A549 (cell line): ENCODE results near the gene CCDC77.

Experiments used
- CBX8 ChIP-seq: fragments of 200-600 bp; sonication (generic); IDR thresholded peaks from 2 replicates; pipeline ENCODE4 v1.6.1; 2016
- CEBPB ChIP-seq, 2 experiments: fragments of >200 bp in 1 of 2; sonication (Bioruptor Twin) in 1 of 2; formaldehyde crosslinking in 1 of 2; IDR thresholded peaks; 2 replicates each; pipeline ENCODE4 v1.6.1; 2012 to 2016
- CHD2 ChIP-seq: fragments of 150-350 bp; IDR thresholded peaks from 2 replicates; pipeline ENCODE4 v1.6.1; 2014; ENCODE audit warnings: low read length; ENCODE audit not compliant: partially characterized antibody
- FOSL2 ChIP-seq, 2 experiments: fragments of 450-650 bp in 1 of 2; fragments of >200 bp in 1 of 2; sonication (Bioruptor Twin) in 1 of 2; formaldehyde crosslinking; IDR thresholded peaks; 2 replicates each; pipeline versions ENCODE4 v1.5.0 to v1.6.1; 2016 to 2020; ENCODE audit warnings: mild to moderate bottlenecking in 1 of 2, moderate library complexity in 1 of 2
- JUN ChIP-seq, 2 experiments: fragments of >200 bp; sonication (Bioruptor Twin); formaldehyde crosslinking; IDR thresholded peaks; 2 replicates in 1 of 2; 3 replicates in 1 of 2; pipeline ENCODE4 v1.6.1; 2016 to 2017
- MAZ ChIP-seq: fragments of 150-350 bp; IDR thresholded peaks from 2 replicates; pipeline ENCODE4 v1.6.1; 2014; ENCODE audit warnings: antibody characterized with exemption, low read depth, low read length, borderline replicate concordance
- POLR2A ChIP-seq: IDR thresholded peaks from 2 replicates; pipeline ENCODE4 v1.6.1; 2012; ENCODE audit warnings: mild to moderate bottlenecking, low read length
- RCOR1 ChIP-seq: fragments of 150-350 bp; IDR thresholded peaks from 2 replicates; pipeline ENCODE4 v1.6.1; 2014; ENCODE audit warnings: antibody characterized with exemption, low read length, low read depth
- RFX5 ChIP-seq: fragments of 450-650 bp; IDR thresholded peaks from 2 replicates; pipeline ENCODE4 v1.7.1; 2014; ENCODE audit warnings: antibody characterized with exemption, mild to moderate bottlenecking, moderate library complexity
- SREBF2 ChIP-seq: fragments of 450-650 bp; IDR thresholded peaks from 2 replicates; pipeline ENCODE4 v1.6.1; 2014; ENCODE audit warnings: mild to moderate bottlenecking, moderate library complexity
- TF ChIP-seq, protein P1 (sequence below): fragments of 200-600 bp; sonication (generic); IDR thresholded peaks from 2 replicates; pipeline ENCODE4 v1.6.1; 2016; ENCODE audit warnings: antibody characterized with exemption, mild to moderate bottlenecking, moderate library complexity
- TF ChIP-seq, protein P2 (sequence below): fragments of >200 bp; sonication (Bioruptor Twin); formaldehyde crosslinking; IDR thresholded peaks from 3 replicates; pipeline ENCODE4 v1.5.1; 2016
- TF ChIP-seq, protein P3 (sequence below): fragments of >200 bp; sonication (Bioruptor Twin); formaldehyde crosslinking; IDR thresholded peaks from 3 replicates; pipeline ENCODE4 v1.6.1; 2016

DNA sequence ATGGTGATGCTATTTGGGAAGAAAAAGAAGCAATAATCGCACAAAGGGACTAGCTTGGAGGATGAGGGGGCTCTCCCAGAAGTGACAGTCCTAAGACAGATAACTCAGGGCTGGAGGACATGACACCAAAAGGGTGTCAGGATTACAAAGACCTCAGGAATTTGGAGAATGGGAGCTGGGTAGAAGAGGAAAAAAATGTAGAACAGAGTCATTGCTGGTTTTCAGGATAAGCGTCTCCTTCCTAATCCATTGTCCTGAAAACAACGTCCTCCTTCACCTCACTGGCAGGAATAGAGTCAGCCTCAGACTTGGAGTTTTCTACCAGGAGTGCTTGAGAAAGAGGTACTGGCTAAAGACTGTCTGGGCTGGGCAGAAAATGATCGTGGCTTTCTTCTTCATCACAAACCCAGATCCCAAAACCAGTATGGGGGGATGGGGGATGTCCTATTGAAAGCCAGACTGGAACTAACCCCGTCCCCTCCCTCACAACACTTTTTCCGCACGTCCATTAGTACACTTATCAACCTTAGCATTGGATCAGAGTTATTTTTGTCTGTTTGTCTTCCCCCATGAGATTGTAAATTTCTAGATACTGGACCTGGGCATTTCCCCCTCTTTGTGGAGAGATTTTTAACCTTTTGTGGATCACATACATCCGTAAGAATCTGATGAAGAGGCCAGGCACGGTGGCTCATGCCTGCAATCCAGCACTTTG is 72.6 kb downstream of the CCDC77 start:
- TF ChIP-seq, protein P1, sequence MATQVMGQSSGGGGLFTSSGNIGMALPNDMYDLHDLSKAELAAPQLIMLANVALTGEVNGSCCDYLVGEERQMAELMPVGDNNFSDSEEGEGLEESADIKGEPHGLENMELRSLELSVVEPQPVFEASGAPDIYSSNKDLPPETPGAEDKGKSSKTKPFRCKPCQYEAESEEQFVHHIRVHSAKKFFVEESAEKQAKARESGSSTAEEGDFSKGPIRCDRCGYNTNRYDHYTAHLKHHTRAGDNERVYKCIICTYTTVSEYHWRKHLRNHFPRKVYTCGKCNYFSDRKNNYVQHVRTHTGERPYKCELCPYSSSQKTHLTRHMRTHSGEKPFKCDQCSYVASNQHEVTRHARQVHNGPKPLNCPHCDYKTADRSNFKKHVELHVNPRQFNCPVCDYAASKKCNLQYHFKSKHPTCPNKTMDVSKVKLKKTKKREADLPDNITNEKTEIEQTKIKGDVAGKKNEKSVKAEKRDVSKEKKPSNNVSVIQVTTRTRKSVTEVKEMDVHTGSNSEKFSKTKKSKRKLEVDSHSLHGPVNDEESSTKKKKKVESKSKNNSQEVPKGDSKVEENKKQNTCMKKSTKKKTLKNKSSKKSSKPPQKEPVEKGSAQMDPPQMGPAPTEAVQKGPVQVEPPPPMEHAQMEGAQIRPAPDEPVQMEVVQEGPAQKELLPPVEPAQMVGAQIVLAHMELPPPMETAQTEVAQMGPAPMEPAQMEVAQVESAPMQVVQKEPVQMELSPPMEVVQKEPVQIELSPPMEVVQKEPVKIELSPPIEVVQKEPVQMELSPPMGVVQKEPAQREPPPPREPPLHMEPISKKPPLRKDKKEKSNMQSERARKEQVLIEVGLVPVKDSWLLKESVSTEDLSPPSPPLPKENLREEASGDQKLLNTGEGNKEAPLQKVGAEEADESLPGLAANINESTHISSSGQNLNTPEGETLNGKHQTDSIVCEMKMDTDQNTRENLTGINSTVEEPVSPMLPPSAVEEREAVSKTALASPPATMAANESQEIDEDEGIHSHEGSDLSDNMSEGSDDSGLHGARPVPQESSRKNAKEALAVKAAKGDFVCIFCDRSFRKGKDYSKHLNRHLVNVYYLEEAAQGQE: no peak
- TF ChIP-seq, protein P2, sequence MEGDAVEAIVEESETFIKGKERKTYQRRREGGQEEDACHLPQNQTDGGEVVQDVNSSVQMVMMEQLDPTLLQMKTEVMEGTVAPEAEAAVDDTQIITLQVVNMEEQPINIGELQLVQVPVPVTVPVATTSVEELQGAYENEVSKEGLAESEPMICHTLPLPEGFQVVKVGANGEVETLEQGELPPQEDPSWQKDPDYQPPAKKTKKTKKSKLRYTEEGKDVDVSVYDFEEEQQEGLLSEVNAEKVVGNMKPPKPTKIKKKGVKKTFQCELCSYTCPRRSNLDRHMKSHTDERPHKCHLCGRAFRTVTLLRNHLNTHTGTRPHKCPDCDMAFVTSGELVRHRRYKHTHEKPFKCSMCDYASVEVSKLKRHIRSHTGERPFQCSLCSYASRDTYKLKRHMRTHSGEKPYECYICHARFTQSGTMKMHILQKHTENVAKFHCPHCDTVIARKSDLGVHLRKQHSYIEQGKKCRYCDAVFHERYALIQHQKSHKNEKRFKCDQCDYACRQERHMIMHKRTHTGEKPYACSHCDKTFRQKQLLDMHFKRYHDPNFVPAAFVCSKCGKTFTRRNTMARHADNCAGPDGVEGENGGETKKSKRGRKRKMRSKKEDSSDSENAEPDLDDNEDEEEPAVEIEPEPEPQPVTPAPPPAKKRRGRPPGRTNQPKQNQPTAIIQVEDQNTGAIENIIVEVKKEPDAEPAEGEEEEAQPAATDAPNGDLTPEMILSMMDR: no peak
- TF ChIP-seq CBX8 (no peak), POLR2A (no peak), CHD2 (no peak), RFX5 (no peak), FOSL2 (IDR thresholded peaks at IDR 0.05) (no peak), FOSL2 (CRISPR knock-in tag; IDR thresholded peaks at IDR 0.05) (no peak), JUN (IDR thresholded peaks at IDR 0.05) (no peak), MAZ (no peak), CEBPB (IDR thresholded peaks at IDR 0.05) (no peak), RCOR1 (no peak), SREBF2 (no peak)
- TF ChIP-seq, protein P3, sequence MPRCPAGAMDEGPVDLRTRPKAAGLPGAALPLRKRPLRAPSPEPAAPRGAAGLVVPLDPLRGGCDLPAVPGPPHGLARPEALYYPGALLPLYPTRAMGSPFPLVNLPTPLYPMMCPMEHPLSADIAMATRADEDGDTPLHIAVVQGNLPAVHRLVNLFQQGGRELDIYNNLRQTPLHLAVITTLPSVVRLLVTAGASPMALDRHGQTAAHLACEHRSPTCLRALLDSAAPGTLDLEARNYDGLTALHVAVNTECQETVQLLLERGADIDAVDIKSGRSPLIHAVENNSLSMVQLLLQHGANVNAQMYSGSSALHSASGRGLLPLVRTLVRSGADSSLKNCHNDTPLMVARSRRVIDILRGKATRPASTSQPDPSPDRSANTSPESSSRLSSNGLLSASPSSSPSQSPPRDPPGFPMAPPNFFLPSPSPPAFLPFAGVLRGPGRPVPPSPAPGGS: no peak
